GM18526 (cell line): Measurements from ENCODE around the gene POLR1A.
A peak's percentile ranks its signal among the peaks of the same experiment; 100 is the strongest.

Source experiments
- POLR2A ChIP-seq: IDR thresholded peaks from 3 replicates; pipeline ENCODE4 v1.6.1; 2011; ENCODE audit not compliant: insufficient read length; ENCODE audit errors: extremely low read depth

Gene POLR1A

DNA sequence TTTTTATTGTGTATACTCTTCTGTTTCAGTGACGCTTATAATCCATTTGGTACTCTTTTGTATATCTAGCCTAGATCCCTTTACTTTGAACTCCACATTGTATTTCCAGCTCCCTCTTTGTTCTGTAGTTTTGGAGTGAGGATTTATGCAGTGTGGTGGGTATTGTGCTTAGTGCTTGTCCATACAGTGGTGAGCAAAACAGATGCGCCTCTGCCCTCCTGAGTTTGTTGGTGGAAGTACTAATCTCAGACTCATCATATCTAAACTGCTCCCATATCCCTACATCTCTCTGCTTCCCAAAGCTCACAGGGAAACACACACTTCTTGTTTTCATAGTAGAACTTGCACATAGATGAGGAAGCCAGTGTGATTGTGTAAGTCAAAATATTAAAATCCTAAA is 12.4 kb upstream of the POLR1A start:
- no peak for TF ChIP-seq POLR2A

DNA sequence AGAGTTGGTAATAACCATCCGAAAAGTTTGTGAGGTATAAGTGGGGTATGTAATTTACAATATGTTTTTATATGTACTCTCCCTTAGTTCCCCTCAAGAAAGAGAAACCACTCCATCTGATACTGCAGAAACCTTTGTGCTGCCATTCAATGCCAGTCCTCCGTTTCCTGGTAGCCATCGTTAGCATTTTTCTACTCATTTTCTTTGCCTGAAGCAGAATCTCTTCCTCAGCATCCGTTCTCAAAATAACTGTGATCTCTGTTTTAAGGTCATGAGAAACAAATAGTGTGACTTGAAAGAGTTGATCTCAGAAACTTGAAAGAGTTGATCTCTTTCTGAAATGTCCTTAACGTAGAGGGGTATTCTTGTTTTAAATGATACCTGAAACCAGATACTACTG is 1.3 kb upstream of the POLR1A start:
- TF ChIP-seq POLR2A = no peak

DNA sequence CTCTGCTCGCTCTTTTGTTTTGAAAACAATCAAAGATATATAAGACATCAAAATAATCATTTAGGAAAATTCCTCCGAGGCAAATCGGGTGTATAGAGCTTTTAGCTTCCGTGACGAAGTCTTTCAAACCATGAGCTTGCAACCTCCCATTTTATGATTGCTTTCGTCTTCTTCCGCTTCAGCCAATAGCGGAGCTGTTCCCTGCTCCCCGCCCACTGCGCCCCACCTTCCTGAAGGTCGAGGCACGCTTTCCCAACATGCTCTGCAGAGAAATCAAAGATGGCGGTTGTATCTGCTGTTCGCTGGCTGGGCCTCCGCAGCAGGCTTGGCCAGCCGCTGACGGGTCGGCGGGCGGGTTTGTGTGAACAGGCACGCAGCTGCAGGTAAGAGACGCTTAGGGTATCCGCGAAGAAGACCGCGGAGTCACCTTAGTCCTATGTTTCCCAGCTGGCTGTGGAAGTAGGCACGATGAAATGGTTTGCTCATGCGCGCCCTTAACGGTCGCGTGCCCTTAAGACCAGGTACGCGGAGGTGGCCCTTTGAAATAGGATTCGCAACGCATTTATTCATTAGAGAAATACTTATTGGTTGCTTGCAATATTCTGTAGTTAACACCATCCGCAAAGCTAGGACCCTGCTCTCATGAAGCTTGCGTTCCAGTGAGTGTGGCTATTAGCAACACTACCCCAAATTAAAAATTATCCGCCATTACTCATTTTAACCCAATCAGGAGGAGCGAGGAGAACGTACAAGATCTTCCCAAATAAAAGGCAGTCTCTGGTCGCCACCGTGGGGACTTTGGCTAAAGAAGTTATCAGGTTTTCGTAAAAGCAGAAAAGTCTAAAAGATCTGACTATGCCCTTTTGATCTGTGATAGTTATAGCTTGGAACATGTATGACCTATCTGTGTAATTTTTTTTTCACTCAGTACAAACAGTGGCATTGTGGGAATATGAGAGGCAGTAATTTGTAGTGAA is 571 bp upstream of the POLR1A start, which contains the start of gene PTCD3:
Gene PTCD3, plus strand, starts transcription at position 267 of the 977 bp plus-strand sequence. Its CDS starts 13 bp downstream, at position 280.
- TF ChIP-seq POLR2A = peak; percentile 92

DNA sequence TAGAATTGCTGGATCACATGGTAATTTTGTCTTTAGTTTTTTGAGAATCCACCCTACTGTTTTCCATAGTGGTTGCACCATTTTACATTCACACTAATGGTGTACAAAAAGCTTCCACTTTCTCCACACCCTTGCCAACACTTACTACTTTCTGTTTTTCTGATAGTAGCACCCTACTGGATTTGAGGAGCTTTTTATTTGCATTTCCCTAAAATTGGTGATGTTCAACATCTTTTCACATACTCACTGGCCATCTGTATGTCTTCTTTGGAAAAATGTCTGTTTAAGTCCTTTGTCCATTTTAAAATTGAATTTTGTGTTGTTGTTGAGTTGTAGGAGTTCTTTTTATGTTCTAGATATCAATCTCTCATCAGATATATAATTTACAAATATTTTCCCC is 3.5 kb downstream of the POLR1A start:
- no peak for TF ChIP-seq POLR2A

DNA sequence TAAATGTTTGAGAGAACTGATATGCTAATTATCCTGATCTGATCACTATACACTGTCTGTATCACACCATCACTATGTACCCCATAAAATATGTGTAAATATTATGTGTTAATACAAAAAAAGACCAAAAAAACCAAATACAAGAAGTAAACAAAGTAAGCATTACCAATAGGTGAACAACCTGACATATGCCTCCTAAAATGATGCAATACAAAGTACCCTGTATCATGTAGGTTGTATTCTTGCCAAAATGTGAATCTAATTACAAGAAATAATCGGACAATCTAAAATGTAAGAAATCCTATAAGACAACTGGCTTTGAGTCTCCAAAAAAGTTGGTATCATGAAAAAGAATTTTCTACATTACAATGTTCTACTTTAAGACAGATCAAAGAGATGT is 7.8 kb downstream of the POLR1A start:
- TF ChIP-seq POLR2A = no peak

DNA sequence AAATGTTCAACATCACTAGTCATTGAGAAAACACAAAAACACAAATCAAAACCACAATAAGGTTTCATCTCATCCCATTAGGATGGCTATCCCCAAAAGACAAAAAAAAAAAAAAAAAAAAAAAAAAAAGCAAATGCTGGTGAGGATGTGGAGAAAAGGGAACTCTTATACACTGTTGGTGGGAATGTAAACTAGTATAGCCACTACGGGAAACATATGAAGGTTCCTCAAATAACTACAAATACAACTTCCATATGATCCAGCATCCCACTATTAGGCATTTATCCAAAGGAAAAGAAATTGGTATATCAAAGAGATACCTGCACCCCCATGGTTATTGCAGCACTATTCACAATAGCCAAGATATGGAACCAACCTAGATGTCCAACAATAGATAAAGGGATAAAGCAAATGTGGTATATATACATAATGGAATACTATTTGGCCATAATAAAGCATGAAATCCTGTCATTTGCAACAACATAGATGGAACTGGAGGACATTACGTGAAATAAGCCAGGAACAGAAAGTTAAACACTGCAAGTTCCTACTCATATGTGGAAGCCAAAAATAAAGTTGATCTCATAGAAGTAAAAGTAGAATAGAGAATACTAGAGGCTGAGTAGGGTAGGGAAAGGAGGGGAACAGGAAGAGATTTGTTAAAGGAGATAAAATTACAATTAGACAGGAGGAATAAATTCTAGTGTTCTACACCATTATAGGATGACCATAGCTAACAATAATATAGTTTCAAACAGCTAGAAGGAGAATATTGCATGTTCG is 8.4 kb downstream of the POLR1A start:
- TF ChIP-seq POLR2A = no peak

DNA sequence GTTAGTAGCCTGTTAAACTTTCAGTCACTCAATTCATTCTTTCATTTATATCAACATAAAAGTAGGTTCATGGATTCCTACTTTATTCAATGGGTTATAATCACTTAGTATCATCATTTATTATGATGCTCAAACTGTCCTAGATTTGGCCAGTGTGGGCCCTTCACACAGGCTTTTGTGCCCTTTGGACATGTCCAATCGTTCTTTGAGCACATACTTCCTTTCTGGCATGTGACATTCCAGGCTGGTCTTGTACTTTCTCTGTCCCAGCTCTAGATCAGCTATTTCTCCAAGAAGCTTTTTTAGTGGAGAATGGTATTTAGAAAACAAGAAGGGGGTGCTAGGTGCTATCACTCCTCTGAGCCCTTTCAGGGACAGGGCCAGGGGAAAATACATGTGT is 11.5 kb downstream of the POLR1A start:
- no peak for TF ChIP-seq POLR2A

DNA sequence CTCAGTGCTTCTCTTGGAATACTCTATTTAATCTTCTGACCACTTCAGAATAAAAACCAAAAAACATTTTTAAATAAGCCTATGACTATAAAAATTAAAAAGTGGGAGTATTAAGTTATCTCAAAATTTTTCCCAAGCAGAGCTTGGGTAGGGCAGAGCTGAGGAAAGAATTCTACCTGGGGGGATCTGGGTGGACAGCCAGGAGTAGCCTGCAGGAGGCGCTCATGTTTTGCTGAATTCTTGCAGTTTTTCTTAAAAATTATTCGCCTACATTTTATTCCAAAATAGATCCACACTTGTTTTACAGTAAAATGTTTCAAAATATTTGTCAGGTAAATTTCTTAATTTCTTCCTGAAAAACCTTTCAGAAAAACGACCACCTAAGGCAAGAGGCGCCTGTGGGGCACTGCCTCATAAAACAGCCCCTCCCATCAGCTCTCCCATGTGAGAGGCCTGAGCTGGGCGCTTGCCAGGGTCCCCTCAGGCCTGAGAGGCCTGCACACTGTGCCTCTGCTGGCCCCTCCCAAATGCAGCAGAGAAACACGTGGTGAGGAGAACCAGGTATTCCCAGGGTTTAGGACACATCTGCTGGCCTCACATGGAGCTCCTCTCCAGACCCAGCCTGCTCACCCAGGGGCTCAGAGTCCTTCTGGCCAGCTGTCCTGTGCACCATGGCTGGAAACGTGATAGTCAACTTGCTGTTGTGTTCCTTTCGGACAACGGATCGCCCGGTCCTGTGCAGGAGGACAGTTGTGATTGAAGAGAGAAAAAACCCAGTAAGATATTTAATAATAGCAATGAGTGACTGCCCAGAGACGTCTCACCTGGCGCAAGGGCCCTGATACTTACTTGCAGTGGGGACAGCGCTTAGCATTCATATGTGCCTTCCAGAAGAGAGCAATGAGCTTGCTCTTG is 17.5 kb downstream of the POLR1A start:
- no peak for TF ChIP-seq POLR2A

DNA sequence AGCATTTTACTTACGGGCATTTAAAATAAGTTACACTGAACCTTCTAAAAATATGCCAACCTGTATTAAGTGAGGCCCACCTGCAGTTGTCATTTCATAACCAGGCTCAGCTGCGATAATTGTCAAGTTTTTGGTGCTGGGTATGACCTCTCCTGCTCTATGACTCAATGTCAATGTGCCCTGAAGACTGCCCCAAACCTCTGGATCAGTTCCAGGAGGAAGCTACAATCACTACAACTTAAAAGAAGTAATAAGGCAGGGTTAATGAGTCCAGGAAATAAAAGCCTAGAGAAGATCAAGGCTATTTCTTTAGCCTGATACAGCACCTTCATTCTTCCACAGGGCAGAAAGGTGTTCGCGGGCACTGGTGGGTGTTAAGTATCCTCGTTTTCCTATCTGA is 22.9 kb downstream of the POLR1A start:
- no peak for TF ChIP-seq POLR2A

DNA sequence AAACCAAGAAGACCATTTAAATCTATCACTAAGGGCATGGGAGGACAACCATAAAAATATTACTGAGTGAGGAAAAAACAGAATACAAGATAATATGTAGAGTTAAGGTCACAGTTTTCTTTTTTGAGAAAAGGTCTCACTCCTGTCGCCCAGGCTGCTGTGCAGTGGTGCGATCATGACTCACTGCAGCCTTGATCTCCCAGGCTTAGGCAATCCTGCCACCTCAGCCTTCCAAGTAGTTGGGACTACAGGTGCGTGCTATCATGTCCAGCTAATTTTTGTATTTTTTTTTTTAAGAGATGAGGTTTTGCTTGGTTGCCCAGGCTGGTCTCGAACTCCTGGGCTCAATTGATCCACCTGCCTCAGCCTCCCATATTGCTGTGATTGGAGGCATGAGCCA is 24.0 kb downstream of the POLR1A start:
- TF ChIP-seq POLR2A = no peak

DNA sequence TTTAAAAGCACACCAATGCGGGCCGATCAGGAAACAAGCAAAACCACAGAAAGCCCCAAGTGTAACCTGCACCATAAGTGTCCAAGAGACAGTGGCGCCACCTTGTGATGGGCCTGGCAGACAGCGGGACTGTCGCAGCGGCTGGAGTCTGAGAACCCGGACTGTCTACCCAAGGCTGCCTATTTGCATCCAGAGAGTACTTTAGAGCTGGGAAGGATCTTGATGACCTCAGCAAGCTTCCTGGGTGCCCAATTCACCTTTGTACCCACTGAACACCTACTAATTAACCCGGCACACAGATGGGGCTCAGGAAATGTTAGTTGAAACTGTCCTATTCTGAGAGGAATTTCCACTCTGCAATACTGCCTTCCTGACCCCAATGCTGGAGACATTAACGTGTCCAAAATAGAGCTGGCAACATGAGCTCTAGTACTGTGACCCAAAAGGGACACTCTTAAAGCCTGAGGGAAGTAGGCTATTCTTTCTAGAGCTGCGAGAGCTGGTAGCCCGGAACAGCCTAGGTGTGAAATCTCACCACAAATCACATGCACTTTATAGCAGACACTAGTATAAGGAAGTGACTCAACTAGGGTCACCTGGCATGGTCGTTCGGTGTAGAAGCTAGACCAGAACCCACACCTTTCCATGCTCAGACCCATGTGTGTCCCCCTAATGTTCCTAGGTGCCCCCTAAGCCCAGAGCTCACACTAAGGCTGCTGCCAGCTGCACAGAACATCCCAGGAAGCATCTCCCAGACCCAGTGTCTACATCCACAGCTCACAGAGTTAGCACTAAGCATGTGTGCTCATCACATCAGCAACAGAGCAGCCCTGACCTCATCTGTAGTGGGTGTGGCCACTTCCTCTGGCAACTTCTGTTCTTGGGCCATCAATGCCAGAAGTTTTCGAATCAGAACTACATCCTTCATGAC is 25.4 kb downstream of the POLR1A start:
- TF ChIP-seq POLR2A = no peak

DNA sequence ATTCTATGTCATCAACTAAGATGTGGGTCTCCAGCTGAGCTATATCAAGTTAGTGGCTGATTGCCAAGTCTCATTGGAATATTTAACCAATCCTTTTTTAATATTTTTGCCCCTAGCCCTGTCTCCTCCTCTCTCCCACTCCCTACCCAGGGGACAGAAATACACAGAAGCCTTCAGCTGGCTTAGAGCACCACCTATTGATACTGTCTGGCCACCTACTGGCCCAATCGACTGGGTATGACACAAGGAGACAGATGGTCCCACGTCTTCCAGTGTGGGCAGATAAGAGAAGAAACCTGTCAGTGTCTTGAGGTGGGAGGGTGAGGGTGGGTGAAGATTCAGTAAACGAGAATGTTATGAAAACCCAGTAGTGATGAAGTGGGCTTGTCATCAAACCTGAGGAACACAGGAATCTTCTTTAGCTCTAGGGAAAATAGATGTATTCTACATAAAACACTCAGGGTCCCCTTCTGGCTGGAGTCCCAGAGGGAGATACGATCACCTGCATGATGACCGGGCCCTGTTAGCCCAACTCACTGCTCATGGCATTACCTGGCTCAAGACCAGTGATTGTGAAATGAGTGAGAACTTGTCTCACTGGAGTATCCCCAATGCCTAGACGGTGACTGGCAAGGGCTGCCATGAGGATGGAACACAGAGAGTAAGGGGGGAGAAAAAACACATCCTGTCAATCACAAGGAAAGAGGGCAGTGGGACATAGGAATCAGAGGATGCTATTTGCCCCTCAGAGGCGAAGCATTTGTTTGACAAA is 26.7 kb downstream of the POLR1A start:
- no peak for TF ChIP-seq POLR2A

DNA sequence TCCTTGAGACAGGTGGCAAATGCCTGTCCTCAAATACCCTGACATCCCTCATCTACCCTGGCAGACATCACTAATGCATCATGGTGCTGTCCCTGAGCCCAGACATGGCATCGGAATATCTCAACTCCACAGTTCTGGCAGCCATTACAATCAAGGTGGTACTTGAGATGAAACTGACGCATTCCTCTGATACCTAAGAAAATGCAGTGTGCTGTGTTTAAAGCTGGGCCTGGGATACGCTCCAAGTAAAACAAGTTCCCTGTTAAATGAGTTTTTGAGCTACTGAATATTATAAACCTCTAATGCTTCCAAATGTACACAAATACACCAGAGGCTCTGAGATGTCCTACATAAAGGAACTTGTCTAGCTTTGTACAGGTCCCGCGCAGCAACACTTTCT is 29.8 kb downstream of the POLR1A start:
- TF ChIP-seq POLR2A = no peak
